ENCODE data around the gene TMEFF2.

TMEFF2 gene

DNA sequence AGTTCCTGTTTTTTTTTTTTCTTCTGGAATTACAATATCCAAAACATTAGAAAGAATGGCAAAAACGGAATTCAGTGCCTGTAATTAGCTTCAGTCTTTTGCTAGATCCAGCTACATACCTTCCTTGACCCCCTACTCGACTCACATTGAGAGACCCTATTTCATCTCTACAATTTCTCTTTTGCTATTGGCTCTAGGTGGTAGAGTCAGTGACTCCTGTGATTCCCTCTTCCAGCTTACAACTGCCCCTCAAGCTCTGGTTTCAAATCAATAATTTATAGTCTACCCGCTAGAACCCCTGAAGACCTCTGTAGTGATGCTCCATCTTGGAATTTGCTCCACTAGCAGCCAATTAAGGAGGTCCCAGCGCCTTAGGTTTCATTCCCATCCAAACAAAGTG lies 125.8 kb downstream of the TMEFF2 start:
- H3K27ac ChIP-seq: no peak overlapping the region
- TF ChIP-seq ZFX (IDR thresholded peaks at IDR 0.05; ENCODE audit: borderline replicate concordance): no peak
- TF ChIP-seq, protein P1, sequence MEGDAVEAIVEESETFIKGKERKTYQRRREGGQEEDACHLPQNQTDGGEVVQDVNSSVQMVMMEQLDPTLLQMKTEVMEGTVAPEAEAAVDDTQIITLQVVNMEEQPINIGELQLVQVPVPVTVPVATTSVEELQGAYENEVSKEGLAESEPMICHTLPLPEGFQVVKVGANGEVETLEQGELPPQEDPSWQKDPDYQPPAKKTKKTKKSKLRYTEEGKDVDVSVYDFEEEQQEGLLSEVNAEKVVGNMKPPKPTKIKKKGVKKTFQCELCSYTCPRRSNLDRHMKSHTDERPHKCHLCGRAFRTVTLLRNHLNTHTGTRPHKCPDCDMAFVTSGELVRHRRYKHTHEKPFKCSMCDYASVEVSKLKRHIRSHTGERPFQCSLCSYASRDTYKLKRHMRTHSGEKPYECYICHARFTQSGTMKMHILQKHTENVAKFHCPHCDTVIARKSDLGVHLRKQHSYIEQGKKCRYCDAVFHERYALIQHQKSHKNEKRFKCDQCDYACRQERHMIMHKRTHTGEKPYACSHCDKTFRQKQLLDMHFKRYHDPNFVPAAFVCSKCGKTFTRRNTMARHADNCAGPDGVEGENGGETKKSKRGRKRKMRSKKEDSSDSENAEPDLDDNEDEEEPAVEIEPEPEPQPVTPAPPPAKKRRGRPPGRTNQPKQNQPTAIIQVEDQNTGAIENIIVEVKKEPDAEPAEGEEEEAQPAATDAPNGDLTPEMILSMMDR (IDR thresholded peaks at IDR 0.05): no peak

DNA sequence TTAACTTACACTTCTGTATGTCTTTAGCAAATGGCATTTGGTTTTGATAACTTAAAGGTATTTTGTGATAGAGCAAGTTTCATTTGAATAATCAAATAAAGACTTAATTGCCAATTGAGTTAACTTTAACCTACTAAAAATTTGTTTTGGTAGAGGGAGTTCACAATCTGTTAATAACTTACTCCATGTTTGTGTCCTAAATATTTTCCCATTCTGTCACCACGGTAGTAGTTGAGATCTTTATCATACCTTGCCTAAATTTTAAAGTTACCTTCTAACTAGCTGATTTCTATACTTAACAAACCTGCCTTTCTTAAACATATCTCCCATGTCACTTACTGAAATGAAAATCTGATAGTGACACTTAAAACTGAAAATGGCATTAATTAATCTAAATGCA lies 127.1 kb downstream of the TMEFF2 start:
- no peak overlapping the region for H3K27ac ChIP-seq
- TF ChIP-seq, protein P1 (IDR thresholded peaks at IDR 0.05): no peak
- no peak for TF ChIP-seq ZFX (IDR thresholded peaks at IDR 0.05; ENCODE audit: borderline replicate concordance)

DNA sequence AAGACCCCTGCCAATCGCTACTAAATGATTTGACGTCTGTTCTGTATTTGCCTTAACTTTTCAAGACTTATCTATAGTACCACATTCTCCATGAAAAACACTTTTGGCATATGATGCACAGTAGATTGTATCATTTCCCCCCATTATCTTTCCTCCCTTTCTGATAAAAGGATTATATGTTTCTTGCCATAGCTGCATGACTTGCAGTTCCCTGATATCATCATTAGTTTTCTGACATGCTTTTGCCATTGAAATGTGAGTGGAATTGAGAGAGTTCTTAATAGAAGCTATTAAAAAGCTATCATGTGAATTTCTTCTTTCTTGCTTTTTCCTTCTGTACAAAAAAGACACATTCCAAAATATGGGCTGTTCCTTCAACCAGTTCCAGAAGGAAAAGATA lies 130.3 kb downstream of the TMEFF2 start:
- H3K27ac ChIP-seq: no peak overlapping the region
- TF ChIP-seq, protein P1 (IDR thresholded peaks at IDR 0.05): no peak
- no peak for TF ChIP-seq ZFX (IDR thresholded peaks at IDR 0.05; ENCODE audit: borderline replicate concordance)

DNA sequence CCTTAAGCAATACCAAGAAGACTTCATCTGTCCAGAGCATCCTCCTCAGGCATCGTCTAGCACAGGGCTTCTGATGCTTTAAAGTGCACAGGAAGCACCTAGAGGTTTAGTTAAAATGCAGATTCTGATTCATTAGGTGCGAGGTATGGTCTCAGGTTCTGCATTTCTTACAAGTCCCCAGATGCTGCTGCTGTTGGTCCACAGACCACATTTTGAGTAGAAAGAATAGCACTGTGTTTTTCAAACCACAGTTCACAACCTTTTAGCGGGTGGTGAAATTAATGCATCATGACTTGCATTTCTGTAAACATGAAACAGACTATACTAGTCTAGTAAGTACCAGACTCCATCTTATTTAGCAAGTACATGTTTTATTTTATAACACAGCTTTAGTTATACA lies 134.6 kb downstream of the TMEFF2 start:
- TF ChIP-seq, protein P1 (IDR thresholded peaks at IDR 0.05): no peak
- TF ChIP-seq ZFX (IDR thresholded peaks at IDR 0.05; ENCODE audit: borderline replicate concordance): no peak
- no peak overlapping the region for H3K27ac ChIP-seq

DNA sequence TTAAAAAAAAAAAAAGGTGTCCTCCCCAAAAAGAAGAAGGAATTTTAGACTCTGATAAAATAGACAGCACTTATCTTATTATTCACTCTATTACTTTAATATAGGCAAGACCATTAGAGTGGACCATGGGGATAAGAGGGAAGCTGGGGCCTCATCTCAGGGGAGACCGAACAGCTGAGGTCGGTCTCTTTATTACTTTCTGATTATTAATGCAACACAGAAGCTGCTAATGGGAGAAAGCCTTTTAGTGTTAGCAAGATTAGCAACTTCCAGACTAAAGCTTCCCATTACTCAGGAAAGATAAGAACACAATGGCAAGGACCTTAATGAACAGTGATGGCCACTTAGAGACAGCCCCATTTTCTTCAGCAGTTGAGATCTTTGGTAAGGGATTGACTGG lies 135.5 kb downstream of the TMEFF2 start:
- no peak for TF ChIP-seq ZFX (IDR thresholded peaks at IDR 0.05; ENCODE audit: borderline replicate concordance)
- TF ChIP-seq, protein P1 (IDR thresholded peaks at IDR 0.05): no peak
- no peak overlapping the region for H3K27ac ChIP-seq

DNA sequence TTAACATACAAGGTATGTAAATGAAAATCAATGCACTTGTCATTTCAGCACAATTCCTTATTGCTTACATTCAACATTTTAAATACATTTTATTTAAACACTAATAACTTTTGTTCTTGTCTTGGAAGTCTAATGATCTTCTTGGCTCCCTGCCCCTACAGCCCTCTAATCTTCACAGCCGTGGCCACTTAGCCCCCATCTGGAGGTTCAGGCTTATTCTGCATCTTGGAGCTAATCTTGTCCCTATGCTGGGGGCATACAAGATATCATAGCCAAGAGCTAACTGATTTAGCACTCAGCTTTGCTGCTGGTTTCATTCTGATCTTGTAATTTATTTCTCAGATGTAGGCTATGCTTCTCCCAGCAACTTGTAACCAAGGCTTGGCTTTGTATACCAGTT lies 140.8 kb downstream of the TMEFF2 start:
- no peak for TF ChIP-seq ZFX (IDR thresholded peaks at IDR 0.05; ENCODE audit: borderline replicate concordance)
- TF ChIP-seq, protein P1 (IDR thresholded peaks at IDR 0.05): no peak
- no peak overlapping the region for H3K27ac ChIP-seq

DNA sequence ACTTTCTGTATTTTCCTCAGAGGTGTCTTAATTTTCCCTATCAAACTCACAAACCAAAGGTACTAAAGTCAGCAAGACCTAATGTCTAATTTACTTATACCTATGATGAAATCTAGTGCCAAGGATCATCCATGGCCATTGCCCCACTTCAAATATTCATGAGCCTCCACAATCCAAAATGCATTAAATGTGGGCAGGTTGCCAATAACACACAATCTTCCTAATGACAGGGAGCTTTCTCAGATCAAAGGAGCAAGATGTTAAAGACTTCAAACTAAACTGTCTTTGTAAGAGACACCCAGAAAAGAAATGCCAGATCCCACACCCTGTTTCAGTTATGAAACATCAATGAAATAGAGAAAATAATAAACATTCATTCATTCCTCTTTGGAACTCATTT lies 143.2 kb downstream of the TMEFF2 start:
- no peak overlapping the region for H3K27ac ChIP-seq
- no peak for TF ChIP-seq ZFX (IDR thresholded peaks at IDR 0.05; ENCODE audit: borderline replicate concordance)
- TF ChIP-seq, protein P1 (IDR thresholded peaks at IDR 0.05): no peak

Data from 22Rv1 (cell line).